Measurements from ENCODE around the gene ZNF48.

Gene ZNF48

GRCh38 chr16:30395155-30395991 lies at the start of gene ZNF48:
TSS of gene ZNF48 (plus strand) at chr16:30395420. CDS start at chr16:30395795, 375 bp downstream.
- H3K4me3 ChIP-seq (replicated peaks; ENCODE audit: low read depth, low read length): peak within 1 kb of the TSS; percentile 75
- TF ChIP-seq CTCF (IDR thresholded peaks at IDR 0.05; ENCODE audit: low read length, missing control alignments): no peak
- peak; percentile 93 for DNase-seq (ENCODE audit: low read depth)

- no peak overlapping the region for H3K4me3 ChIP-seq (replicated peaks; ENCODE audit: low read depth, low read length)
- no peak for TF ChIP-seq CTCF (IDR thresholded peaks at IDR 0.05; ENCODE audit: low read length, missing control alignments)
- DNase-seq (ENCODE audit: low read depth): no peak
Measured at GRCh38 chr16:30346286-30346685, 48.9 kb upstream of the ZNF48 start.

GRCh38 chr16:30348113-30348512 lies 47.1 kb upstream of the ZNF48 start:
- no peak for DNase-seq (ENCODE audit: low read depth)
- TF ChIP-seq CTCF (IDR thresholded peaks at IDR 0.05; ENCODE audit: low read length, missing control alignments): no peak

GRCh38 chr16:30348929-30349328 lies 46.3 kb upstream of the ZNF48 start:
- no peak overlapping the region for H3K4me3 ChIP-seq (replicated peaks; ENCODE audit: low read depth, low read length)
- no peak for DNase-seq (ENCODE audit: low read depth)
- no peak for TF ChIP-seq CTCF (IDR thresholded peaks at IDR 0.05; ENCODE audit: low read length, missing control alignments)

More at GRCh38 chr16:30348113-30348512, 47.1 kb upstream of the ZNF48 start:
- H3K4me3 ChIP-seq (replicated peaks; ENCODE audit: low read depth, low read length): no peak overlapping the region

GRCh38 chr16:30349675-30350074 lies 45.5 kb upstream of the ZNF48 start:
- H3K4me3 ChIP-seq (replicated peaks; ENCODE audit: low read depth, low read length): no peak overlapping the region
- no peak for DNase-seq (ENCODE audit: low read depth)
- no peak for TF ChIP-seq CTCF (IDR thresholded peaks at IDR 0.05; ENCODE audit: low read length, missing control alignments)

GRCh38 chr16:30350134-30350871 lies 44.9 kb upstream of the ZNF48 start:
- TF ChIP-seq CTCF (IDR thresholded peaks at IDR 0.05; ENCODE audit: low read length, missing control alignments): no peak
- no peak for DNase-seq (ENCODE audit: low read depth)
- H3K4me3 ChIP-seq (replicated peaks; ENCODE audit: low read depth, low read length): no peak overlapping the region

Measured in fibroblast of pulmonary artery (primary cell).